GM13977 (cell line): ENCODE measurements around the gene IRF6.

Experiments
- DNase-seq: peaks from one replicate; pipeline ENCODE4 v3.0.0; 2012; ENCODE audit warnings: low spot score
- in situ Hi-C: fragments of 300-500 bp; cut with MboI; formaldehyde crosslinking; loops from one replicate; pipeline ENCODE4 v1.12.0; 2022; ENCODE audit warnings: low sequenced_read_pairs, low pct_unique_long_range_greater_than_20kb, mixed read lengths, inconsistent platforms; ENCODE audit not compliant: unreplicated experiment
- TF ChIP-seq, protein P1 (sequence below): IDR thresholded peaks from 2 replicates; pipeline ENCODE4 v1.5.1; 2012; ENCODE audit warnings: mild to moderate bottlenecking, control low read depth; ENCODE audit not compliant: insufficient read depth; ENCODE audit errors: extremely low read depth, missing control alignments

The IRF6 gene

DNA sequence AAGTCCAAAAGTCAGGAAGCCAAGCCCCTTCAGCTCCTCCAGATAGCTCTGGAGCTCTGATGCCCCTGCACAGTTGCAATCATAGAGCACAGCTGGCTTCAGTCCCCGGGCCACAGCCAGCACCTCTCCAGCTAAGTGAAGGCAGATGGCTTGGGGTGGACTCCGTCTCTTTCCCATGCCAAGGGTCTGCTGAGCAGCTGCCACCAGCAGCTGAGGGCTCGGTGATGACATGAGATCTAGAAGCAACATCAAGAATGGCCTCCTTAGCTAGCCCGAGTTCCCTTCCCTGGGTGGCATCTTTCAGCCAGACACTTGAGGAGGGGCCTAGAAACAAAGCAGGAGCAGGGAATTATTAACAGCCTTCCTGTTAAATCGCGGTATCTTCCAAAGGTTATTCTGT is 22.6 kb downstream of the IRF6 start:
- in situ Hi-C loops = no loop called here
- TF ChIP-seq, protein P1, sequence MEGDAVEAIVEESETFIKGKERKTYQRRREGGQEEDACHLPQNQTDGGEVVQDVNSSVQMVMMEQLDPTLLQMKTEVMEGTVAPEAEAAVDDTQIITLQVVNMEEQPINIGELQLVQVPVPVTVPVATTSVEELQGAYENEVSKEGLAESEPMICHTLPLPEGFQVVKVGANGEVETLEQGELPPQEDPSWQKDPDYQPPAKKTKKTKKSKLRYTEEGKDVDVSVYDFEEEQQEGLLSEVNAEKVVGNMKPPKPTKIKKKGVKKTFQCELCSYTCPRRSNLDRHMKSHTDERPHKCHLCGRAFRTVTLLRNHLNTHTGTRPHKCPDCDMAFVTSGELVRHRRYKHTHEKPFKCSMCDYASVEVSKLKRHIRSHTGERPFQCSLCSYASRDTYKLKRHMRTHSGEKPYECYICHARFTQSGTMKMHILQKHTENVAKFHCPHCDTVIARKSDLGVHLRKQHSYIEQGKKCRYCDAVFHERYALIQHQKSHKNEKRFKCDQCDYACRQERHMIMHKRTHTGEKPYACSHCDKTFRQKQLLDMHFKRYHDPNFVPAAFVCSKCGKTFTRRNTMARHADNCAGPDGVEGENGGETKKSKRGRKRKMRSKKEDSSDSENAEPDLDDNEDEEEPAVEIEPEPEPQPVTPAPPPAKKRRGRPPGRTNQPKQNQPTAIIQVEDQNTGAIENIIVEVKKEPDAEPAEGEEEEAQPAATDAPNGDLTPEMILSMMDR = no peak
- DNase-seq = no peak

DNA sequence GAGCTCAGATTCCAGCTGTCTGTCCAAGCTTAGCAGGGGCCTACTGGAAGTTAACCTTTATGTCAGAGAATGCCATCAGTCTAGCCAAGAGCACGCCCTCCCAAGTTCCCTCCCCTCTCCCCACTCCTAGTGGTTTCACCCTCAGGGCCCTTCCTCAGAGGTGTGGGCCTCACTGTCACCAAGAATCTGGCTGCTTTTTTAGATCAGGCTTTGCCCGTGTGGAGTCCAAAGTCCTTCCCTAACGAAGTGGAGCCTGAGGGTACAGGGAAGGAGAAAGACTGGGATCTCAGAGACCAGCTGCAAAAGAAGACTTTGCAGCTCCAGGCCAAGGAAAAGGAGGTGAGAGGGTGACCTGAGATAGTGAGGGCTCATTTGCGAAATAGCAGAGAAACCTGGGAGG is 25.7 kb downstream of the IRF6 start:
- in situ Hi-C loops = no loop called here
- TF ChIP-seq, protein P1 = no peak
- DNase-seq = no peak

DNA sequence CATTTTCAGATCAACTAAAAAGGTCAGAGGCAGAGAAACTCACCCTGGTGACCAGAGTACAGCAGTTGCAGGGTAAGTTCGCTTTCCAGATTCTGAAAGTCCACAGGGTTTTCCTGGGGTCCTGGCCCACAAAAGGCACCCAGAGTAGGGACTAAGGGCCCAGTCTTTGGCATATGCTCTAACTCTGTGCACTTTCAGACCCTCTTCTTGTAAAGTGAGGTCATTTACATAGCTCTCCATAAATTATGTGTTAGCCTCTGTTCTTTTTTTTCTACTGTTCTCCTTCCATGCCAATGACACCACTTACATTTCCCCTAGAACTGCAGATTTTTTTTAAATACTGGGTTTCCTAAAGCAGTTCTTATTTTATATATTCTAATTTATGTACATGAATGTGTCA is 27.8 kb downstream of the IRF6 start:
- no peak for DNase-seq
- TF ChIP-seq, protein P1 = no peak
- in situ Hi-C loops = no loop called here

DNA sequence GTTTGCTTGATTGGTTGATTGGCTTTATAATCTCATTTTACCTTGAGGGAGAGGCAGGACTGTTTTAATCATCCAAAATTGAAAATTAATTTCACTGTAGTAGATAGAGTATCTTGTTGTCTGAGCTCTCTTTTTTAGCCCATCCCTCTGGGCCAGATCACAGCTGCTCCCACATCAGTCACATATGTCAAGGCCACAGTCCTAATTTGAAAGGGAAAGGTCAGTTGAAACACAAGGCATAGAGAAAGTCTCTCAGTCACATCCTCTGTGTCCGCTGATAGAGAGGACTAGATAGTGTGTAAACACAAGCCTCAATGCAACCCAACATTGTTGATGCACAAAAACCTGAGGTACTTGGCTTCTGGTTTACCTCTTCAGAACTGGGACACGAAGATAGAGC is 28.4 kb downstream of the IRF6 start:
- in situ Hi-C loops = no loop called here
- no peak for DNase-seq
- TF ChIP-seq, protein P1 = no peak

DNA sequence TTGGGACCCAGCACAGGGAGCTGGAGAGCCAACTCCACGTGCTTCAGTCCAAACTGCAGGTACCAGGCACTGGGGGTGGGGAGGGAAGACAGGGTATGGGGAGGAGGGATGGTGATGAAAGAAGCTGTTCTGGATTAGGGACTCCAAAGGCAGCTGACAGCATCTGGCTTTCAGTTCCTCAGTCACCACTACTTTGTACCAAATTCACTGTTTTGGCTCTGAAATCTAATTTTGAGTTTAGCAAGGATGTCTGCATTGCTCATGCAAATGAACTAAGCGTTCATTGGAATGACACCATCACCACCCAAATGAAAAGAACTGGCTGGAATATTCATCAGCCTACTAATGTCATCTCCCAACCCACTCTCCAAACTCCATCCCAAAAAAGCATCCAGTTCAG is 30.3 kb downstream of the IRF6 start:
- no peak for DNase-seq
- in situ Hi-C loops = no loop called here

DNA sequence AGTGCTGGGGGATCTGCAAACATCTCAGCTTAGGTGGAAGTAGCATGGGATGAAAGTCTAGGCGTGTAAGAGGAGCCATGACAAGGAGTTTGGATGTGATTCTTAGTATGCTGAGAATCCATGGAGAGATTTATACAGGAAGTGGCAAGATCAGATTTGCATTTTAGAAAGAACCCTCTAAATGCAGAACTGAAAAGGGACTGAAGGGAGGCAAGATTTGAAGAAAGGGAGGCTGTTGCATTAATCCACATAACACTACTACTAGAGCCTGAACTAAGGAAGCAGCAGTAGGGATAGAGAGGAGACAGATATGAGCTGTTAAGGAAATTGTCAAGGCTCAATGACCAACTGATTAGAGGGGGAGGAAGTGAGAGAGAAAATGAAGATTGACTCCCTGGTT is 31.4 kb downstream of the IRF6 start:
- TF ChIP-seq, protein P1 = no peak
- in situ Hi-C loops = no loop called here
- no peak for DNase-seq

More for the DNA sequence above, 30.3 kb downstream of the IRF6 start:
- TF ChIP-seq, protein P1 = no peak

DNA sequence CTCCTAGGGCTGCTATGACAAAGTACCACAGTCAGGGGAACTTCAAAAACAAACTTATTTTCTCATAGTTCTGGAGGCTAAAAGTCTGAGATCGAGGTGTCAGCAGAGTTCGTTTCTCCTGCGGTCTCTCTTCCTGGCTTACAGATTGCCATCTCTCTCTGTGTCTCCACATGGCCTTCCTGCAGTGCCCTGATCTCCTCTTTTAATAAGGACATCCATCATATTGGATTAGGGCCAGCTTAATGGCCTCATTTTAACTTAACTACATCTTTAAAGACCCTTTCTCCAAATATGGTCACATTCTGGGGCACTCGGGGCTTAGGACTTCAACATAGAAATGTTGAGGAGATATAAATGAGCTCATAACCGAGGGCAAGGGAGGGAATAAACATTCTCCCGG is 33.8 kb downstream of the IRF6 start:
- in situ Hi-C loops = no loop called here

More for the DNA sequence above, 33.8 kb downstream of the IRF6 start:
- TF ChIP-seq, protein P1 = no peak
- no peak for DNase-seq
